ENCODE data around the gene CDC42BPA. TPM values are rescaled to one million over a fixed set of nuclear protein-coding genes. Genes with fewer than 3 reads are reported as not detected.

Gene CDC42BPA
- total and polyA plus RNA-seq, 2 donors (not counting 1 experiment from before 2014, with no cell fraction given), result 26.4 to 77.1 TPM

- Histone ChIP-seq H3K27ac (ENCODE audit: insufficient read depth, low read length) (no peak overlapping the region), H3K4me1 (ENCODE audit: control insufficient read depth, extremely low read depth, insufficient read depth, low read length) (no peaks in the 10 kb centered on the region), H3K9ac (ENCODE audit: insufficient read depth, low read length) (no peak overlapping the region), H3K4me3 (replicated peaks in 1 of 4; ENCODE audit: control extremely low read depth in 1 of 4, insufficient read depth in 1 of 4, low read depth in 3 of 4, low read length in 4 of 4) (no peak overlapping the region), H2AFZ (ENCODE audit: low read length) (no peak overlapping the region), H3K79me2 (ENCODE audit: control insufficient read depth, insufficient read depth, low read length) (no peaks in the 10 kb centered on the region), H3K36me3 (ENCODE audit: control insufficient read depth, insufficient read depth, low read length) (no peaks in the 10 kb centered on the region), H3K4me2 (ENCODE audit: extremely low read depth, insufficient read depth, low read length) (no peak overlapping the region), H4K20me1 (ENCODE audit: control insufficient read depth, extremely low read depth, insufficient read depth, low read length) (no peaks in the 10 kb centered on the region), H3K27me3 (ENCODE audit: control insufficient read depth, insufficient read depth, low read length) (no peaks in the 10 kb centered on the region), H3K9me3 (ENCODE audit: control insufficient read depth, insufficient read depth, low read depth, low read length) (no peaks in the 10 kb centered on the region)
- no peak for TF ChIP-seq EZH2 (IDR thresholded peaks at IDR 0.05; ENCODE audit: low read length, missing control alignments)
- DNase-seq (ENCODE audit: low read depth in 2 of 2), result no peak
Measured at GRCh38 chr1:227086636-227087035, 231.7 kb downstream of the CDC42BPA start.

DNA sequence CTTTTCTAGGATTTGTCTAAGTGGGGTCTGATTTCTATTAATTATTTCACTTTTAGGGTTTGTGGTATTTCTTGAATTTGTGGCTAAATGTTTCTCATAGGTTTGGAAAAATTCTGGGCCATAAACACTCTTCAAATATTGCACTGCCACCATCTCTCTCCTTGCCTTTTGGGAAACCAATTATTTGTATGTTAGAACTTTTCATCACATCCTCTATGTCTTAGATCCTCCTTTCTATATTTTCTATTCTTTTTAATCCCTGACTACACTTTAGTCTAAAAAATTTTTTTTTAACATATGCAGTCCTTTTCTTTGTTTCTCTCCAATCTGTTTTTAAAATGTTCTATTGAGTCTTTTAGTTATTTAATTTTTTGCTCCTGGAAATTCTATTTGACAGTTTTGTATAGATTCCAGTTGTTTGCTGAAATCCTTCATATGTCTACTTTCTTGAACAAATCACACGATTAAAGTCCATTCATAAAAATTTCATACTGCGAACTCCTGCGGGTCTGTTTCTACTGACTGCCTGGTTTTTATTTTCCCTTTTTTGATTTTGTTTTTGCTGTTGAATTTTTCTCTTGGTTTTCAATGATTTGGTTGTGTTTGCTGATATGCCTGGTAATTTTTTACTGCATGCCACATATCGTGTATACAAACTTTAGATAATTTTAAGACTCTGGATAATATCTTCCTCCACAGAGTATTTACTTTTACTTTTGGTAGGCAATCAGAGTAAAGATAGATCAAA lies 235.1 kb downstream of the CDC42BPA start:
- no peak overlapping the region for H3K4me3 ChIP-seq (replicated peaks in 1 of 4; ENCODE audit: control extremely low read depth in 1 of 4, insufficient read depth in 1 of 4, low read depth in 3 of 4, low read length in 4 of 4)
- no peak overlapping the region for H2AFZ ChIP-seq (ENCODE audit: low read length)
- H4K20me1 ChIP-seq (ENCODE audit: control insufficient read depth, extremely low read depth, insufficient read depth, low read length), result no peaks in the 10 kb centered on the region
- H3K4me1 ChIP-seq (ENCODE audit: control insufficient read depth, extremely low read depth, insufficient read depth, low read length), result no peaks in the 10 kb centered on the region
- no peak for TF ChIP-seq EZH2 (IDR thresholded peaks at IDR 0.05; ENCODE audit: low read length, missing control alignments)
- TF ChIP-seq, protein P1, sequence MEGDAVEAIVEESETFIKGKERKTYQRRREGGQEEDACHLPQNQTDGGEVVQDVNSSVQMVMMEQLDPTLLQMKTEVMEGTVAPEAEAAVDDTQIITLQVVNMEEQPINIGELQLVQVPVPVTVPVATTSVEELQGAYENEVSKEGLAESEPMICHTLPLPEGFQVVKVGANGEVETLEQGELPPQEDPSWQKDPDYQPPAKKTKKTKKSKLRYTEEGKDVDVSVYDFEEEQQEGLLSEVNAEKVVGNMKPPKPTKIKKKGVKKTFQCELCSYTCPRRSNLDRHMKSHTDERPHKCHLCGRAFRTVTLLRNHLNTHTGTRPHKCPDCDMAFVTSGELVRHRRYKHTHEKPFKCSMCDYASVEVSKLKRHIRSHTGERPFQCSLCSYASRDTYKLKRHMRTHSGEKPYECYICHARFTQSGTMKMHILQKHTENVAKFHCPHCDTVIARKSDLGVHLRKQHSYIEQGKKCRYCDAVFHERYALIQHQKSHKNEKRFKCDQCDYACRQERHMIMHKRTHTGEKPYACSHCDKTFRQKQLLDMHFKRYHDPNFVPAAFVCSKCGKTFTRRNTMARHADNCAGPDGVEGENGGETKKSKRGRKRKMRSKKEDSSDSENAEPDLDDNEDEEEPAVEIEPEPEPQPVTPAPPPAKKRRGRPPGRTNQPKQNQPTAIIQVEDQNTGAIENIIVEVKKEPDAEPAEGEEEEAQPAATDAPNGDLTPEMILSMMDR (conservative IDR thresholded peaks at IDR 0.05 in 1 of 2, IDR thresholded peaks at IDR 0.05 in 1 of 2; ENCODE audit: low read depth in 1 of 2, low read length in 2 of 2), result no peak
- H3K9ac ChIP-seq (ENCODE audit: insufficient read depth, low read length), result no peak overlapping the region
- no peak for DNase-seq (ENCODE audit: low read depth in 2 of 2)
- no peaks in the 10 kb centered on the region for H3K27me3 ChIP-seq (ENCODE audit: control insufficient read depth, insufficient read depth, low read length)
- H3K4me2 ChIP-seq (ENCODE audit: extremely low read depth, insufficient read depth, low read length), result no peak overlapping the region
- H3K36me3 ChIP-seq (ENCODE audit: control insufficient read depth, insufficient read depth, low read length), result no peaks in the 10 kb centered on the region
- H3K27ac ChIP-seq (ENCODE audit: insufficient read depth, low read length), result no peak overlapping the region
- H3K79me2 ChIP-seq (ENCODE audit: control insufficient read depth, insufficient read depth, low read length), result no peaks in the 10 kb centered on the region
- H3K9me3 ChIP-seq (ENCODE audit: control insufficient read depth, insufficient read depth, low read depth, low read length), result no peaks in the 10 kb centered on the region

- no peaks in the 10 kb centered on the region for H3K4me1 ChIP-seq (ENCODE audit: control insufficient read depth, extremely low read depth, insufficient read depth, low read length)
- no peak overlapping the region for H3K27ac ChIP-seq (ENCODE audit: insufficient read depth, low read length)
- no peaks in the 10 kb centered on the region for H4K20me1 ChIP-seq (ENCODE audit: control insufficient read depth, extremely low read depth, insufficient read depth, low read length)
- no peaks in the 10 kb centered on the region for H3K79me2 ChIP-seq (ENCODE audit: control insufficient read depth, insufficient read depth, low read length)
- DNase-seq (ENCODE audit: low read depth in 2 of 2), result no peak
- H3K4me2 ChIP-seq (ENCODE audit: extremely low read depth, insufficient read depth, low read length), result no peak overlapping the region
- TF ChIP-seq EZH2 (IDR thresholded peaks at IDR 0.05; ENCODE audit: low read length, missing control alignments), result no peak
- TF ChIP-seq, protein P1 (conservative IDR thresholded peaks at IDR 0.05 in 1 of 2, IDR thresholded peaks at IDR 0.05 in 1 of 2; ENCODE audit: low read depth in 1 of 2, low read length in 2 of 2), result no peak
- no peak overlapping the region for H2AFZ ChIP-seq (ENCODE audit: low read length)
- no peak overlapping the region for H3K9ac ChIP-seq (ENCODE audit: insufficient read depth, low read length)
- H3K27me3 ChIP-seq (ENCODE audit: control insufficient read depth, insufficient read depth, low read length), result no peaks in the 10 kb centered on the region
- no peak overlapping the region for H3K4me3 ChIP-seq (replicated peaks in 1 of 4; ENCODE audit: control extremely low read depth in 1 of 4, insufficient read depth in 1 of 4, low read depth in 3 of 4, low read length in 4 of 4)
- no peaks in the 10 kb centered on the region for H3K36me3 ChIP-seq (ENCODE audit: control insufficient read depth, insufficient read depth, low read length)
- H3K9me3 ChIP-seq (ENCODE audit: control insufficient read depth, insufficient read depth, low read depth, low read length), result no peaks in the 10 kb centered on the region
Measured at GRCh38 chr1:227077783-227078182, 240.5 kb downstream of the CDC42BPA start.
